ENCODE data around the gene KLF7.

Gene KLF7

DNA sequence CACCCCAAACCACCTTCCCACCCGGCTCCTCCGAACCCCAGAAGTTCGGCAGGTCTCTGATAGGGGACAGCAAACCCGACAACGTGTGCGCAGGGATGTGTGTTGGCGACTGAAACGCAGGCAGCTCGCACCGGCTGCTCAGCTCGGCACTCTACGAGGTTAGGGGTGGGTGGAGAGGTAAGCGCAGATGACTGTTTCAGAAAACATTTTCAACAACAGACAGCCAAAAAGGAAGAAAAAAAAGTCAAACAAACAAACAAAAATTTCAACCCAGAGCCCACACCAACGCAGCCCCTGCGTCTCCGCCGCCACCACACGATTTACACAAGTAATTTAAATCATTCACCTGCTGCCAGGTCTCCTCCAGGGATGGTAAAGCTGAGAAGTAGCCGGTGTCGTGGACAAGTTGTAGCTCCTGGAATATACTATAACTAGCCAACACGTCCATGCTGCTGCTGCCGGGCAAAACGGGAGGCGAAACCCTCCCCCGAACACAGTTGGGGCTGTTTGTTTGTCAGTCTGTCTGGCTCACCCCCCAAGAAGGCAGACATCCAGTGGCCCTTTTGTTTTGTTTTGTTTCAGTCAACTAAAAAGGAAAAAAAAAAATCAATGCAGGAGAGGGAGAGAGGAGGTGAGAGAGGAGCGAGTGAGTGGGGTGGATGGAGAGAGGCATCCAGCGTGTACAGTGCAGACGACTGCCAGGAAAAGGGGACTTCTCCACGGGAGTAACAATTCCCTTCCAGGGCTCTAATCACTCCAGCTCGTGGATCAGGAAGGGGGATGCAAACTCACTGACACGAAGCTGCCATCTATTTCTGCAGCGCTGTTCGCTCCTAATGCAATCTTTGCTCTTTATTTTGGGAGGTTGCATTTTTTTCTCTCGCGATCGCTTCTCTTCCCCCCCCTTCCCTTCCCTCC is at the start of gene KLF7:
Gene KLF7, minus strand, starts transcription at position 828 of the 918 bp plus-strand sequence. Its CDS starts 380 bp downstream, at position 448.
- peak; percentile 84 for DNase-seq (ENCODE audit: low spot score)

GRCh38 chr2:207215308-207215707 is 49.6 kb upstream of the KLF7 start:
- no peak for DNase-seq (ENCODE audit: low spot score)

DNA sequence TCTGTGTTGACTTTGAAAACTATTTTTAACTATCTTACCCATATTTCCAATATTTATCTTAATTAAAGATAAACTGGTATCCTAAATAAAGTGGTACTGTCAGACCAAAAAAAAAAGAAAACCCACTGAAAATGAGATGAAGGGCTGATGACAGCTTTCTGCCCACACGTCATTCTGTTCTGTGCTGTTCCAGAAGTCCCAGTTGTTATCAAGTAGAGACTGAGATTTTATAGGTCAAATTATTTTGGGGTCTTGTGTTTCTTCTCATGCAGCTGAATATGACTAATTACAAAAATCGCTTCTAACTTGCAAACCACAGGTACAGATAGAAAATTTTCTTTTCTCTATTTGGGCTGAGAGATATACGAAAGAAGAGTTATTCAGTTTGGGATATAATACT is 48.7 kb upstream of the KLF7 start:
- DNase-seq (ENCODE audit: low spot score) = no peak

- no peak for DNase-seq (ENCODE audit: low spot score)
These were observed 40.3 kb upstream of the KLF7 start for GRCh38 chr2:207206011-207206410.

DNA sequence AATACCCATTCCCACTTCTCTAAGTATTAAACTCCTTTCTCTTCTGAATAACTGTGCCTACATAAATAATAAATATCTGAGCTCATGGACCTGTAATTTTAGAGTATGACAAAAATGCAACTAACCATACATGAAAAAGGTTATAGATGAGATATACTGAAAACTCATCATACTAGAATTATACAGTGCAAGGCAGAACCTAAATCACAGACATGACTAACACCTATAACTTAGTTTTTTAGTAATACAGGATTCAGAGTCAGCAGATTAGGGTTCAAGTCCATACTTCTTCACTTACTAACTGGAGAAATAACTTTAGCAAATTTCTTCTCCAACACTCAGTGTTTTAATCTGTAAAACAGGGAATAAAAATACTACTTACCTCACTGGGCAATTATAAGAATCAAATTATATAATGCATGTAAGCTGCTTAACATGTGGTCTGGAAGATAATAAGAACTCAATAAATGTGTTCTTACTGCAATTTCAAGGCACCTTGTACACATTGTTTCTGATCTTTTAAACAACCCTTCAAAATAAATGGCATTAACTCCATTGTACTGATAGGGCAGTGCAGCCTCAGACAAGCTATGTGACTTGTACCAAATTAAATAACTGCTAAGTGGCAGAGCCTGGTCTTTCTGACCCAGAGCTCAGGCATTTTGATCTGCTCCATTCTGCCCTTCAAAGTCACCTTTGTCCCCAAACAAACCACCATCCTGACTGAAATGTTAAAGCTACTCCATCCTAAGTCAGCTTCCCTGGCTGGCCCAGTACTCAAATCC is 39.6 kb upstream of the KLF7 start:
- DNase-seq (ENCODE audit: low spot score) = no peak

GRCh38 chr2:207203056-207203455 is 37.3 kb upstream of the KLF7 start:
- DNase-seq (ENCODE audit: low spot score) = no peak

DNA sequence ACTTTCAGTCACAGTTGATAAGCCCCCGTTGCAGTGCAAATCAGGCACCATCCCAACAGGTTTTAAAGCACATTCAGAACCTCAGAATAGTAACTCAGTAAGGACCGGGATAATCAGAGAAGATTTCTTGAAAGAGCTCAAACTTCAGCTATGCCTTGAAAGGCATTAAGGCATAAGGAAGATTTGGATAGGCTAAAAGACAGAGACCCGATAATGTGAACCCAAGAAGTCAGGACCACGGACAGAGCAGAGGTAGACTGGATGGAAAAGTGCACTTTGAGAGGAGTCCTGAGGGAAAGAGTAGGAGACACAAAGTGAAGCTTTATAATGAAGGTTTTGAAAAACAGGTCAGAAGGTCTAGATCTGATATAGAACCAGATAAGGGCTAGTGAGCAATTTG is 36.9 kb upstream of the KLF7 start:
- no peak for DNase-seq (ENCODE audit: low spot score)

DNA sequence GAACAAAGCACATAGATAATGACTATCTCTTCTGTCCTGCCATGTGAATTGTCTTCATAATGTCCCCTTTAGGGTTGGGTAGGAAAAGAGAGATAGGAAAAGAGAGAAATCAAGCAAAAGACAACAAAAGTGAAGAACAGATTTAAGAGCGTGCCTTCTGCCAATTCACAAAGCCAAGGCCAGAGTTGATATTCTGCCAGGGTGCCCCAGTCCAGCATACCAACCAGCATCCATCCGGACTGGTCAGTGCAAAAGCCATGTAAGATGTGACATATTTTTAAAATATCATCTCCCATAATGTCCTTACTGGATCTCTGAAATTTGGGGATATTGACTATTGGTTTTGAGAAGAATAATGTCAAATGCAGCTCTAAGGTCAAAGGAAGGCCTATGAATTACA is 35.7 kb upstream of the KLF7 start:
- DNase-seq (ENCODE audit: low spot score) = no peak

DNA sequence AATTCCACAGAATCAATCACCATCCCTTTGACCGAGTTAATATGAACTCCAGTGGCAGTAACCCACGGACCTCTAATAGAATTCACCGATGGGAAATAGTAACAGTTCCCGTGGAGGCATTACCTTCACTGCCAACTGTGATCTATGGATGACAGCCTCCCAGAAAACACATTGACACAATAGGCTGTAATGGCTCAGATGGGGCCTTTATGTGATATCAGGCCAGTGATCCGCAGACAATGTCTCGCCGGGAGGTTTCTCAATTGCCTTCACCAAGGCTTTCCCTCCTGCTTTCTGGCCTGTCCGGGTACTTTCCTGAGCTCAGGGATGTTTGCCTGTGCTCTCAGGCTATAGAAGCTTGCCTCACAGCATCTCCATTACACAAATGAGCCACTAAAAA is 34.4 kb upstream of the KLF7 start:
- DNase-seq (ENCODE audit: low spot score) = no peak

DNA sequence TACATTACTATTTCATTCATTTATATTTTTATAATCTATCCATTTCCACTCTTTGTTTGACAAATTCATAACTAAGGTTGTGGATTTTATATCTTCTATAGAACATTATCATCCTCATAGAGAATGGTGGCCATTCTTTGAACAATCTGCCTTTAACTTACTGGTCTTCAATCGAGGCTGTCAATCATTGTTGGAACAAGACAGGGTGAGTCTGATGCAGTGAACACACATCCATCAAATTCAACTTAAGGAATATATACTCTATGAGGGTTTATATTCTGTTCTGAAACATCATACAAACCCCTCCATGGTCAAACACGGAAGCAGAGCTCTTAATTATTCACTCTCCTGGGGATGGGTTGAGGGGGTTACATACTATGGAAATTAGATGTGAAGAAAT is 28.3 kb upstream of the KLF7 start:
- no peak for DNase-seq (ENCODE audit: low spot score)

DNA sequence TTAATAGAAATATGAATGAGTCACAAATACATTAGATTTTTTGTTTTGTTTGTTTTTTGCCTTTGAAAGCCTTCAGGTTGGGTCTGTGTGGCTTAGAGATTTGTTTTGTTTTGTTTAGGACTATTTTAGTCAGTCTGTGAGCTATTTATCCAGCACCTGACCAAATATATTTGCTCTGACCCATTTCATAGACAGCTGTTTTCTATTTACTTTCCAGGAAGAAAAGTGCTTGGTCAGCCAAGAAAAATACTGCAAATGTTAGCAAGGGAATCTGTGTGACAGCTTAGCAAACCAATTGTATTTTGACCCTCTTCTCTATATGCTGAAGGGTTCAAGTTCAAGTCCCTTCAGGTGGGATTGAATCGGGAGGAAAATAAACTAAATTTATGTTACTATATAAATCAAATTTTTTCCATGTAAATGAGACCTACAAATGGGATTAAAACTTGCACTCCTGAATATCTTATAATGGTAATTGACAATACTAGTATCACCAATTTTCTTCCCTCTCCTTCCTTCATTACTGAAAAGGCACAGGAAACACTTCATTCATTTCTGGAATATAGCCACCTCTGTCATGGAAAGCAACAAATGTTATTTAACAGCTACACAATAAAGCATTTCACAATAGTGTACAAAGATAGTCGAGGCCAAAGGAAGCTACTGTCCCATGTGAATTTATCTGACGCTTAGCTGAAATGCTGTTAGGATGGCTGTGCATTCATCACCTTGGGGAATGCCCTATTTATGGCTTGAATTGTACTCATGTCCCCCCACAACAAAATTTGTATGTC is 23.1 kb upstream of the KLF7 start:
- no peak for DNase-seq (ENCODE audit: low spot score)

- no peak for DNase-seq (ENCODE audit: low spot score)
These were observed 19.6 kb upstream of the KLF7 start for GRCh38 chr2:207185372-207185771.

DNA sequence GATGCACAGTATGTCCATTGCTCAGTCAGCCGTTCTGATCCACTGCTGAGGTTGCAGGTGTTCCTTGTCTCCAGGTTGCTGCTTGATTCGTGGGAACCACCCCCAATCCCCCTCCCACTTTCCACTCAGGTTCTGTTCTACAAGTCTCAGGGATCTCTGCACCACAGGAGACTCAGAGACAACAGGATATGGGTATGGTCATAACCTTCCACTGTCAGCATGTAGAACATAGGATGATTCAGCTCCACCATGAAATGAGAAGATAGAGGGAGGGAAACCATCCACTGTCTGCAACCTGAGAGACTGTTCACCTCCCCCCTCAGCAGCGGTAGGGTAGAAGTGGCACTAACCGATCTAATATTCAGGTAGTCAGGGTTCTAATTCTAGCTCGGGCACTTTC is 19.0 kb upstream of the KLF7 start:
- no peak for DNase-seq (ENCODE audit: low spot score)

GRCh38 chr2:207184348-207184747 is 18.6 kb upstream of the KLF7 start:
- DNase-seq (ENCODE audit: low spot score) = no peak

GRCh38 chr2:207183506-207183905 is 17.8 kb upstream of the KLF7 start:
- DNase-seq (ENCODE audit: low spot score) = no peak

DNA sequence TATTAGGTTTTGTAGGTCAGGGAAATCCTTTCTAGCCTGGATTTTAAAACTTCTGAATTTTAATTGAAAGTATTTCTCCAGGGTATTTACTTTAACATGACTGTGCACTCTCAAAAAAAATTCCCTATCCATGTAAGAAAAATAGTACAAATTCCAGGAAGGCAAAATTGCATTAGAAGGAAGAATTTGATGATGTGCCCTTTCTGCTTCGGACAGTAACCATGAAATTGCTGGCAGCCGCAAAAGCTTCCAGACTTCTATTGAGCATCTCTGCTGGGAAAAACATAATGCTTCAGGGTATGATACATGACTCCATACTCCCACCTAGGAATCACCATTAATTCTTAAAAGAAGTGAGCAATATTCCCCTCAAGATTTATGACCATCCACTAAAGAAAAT is 17.2 kb upstream of the KLF7 start:
- DNase-seq (ENCODE audit: low spot score) = no peak

DNA sequence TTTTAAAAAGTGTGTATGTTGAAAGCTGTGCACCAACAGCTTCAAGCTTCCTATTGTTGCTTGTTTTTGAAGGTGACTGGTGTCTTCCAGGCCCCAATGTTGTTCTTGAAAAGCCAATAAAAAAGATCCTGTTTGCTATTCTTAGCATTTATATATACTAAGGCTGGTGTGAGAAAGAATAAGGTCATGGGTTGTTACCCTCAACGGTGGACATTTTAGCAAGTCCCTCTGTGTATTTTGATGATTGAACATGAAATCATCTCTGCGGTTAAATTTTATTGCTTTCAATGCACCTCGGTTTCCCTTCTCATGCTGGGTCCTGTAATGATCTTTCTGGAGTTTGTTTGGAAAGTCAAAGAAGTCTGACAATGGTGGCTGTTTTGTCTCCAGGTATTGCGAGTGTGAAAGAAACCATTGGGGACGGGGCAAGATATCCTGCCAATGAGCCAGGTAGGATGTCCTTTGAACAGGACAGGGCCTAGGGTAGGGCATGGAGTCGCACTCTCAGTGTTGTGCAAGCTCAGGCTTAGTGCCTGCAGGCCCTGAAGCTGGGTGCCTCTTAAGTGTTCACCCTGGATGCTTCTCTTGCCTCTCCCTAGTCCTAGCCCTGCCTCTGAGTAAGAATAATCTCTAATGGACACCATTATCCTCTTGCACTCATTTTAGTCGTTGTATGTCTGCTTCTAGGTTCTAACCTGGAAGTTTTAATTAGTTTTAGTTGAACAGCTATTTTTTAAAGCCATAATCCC is 16.0 kb upstream of the KLF7 start:
- DNase-seq (ENCODE audit: low spot score) = no peak

DNA sequence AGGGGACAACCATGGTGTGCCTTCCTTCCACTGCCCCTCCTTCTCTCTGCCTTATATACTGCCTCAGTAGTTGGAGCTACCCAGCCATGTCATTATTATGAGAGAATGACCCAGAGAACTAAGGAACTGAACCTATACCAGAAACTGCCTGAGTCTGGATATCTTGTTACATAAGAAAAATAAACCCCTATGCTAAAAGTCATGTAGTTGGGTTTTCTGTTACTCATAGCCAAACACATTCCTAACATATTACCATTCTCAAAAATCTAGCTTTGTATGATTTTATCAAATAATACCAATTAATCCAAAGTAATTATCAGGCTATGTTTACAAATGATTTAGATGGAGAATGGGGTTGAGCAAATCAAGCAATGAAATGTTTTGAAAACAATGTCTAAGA is 15.0 kb upstream of the KLF7 start:
- no peak for DNase-seq (ENCODE audit: low spot score)

GRCh38 chr2:207176247-207176646 is 10.5 kb upstream of the KLF7 start:
- no peak for DNase-seq (ENCODE audit: low spot score)

DNA sequence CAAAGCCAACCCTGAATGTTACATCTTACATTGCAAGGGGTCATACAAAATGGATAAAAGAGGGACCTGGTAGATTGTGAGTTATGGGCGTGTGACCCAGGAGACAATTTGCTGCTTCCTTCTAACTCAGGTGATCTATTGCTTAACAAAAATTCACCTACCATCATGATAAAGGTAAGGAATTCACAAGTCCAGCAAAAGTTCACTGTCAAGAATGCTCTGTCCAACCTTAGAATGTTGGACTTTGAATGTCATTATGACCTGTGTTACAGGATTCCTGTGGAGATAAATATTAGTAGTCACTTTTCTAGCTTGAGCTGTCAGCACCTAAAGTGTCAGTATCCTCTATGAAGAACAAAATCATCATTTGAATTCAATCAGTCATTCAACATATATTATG is 7.9 kb upstream of the KLF7 start:
- no peak for DNase-seq (ENCODE audit: low spot score)

DNA sequence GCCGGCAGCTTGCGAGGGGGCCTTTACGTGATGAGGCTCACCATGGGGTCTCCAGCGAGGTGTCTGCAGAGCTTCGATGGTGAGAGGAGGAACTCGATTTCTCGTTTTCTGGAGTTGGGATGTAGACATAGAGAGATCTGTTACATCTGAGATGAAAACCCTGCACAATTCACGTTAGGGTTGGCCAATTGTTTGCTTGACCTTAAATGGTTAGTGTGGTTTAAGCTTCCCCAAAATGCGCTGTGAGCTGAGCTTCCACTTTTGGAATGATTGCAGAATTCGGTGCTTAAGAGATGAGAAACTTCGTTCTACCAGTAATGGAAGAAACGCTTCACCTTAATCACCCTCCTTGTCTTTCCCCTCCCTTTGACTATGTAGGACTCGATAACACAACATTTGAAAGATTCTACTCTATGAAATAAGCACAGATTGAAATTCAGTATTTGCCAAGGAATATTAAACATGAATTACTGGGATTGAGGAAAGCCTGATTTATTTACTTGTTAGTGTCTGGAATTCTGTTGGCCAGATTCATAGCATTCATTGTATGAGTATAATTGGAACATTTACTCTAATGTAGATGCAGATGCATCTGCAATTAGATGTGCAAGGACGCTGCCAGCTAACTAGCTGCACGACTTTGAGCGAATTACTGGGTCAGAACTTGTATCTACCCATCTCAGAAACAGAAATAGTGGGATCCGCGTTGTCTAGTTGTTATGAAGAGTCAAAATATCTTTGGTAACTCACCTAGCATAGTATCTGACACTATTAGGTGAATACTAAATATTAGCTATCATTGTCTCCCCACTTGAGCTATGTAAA is 1.6 kb upstream of the KLF7 start:
- DNase-seq (ENCODE audit: low spot score) = peak; percentile 66
